Heart left ventricle (tissue), 16 donors: ENCODE data around the gene PTPRK. TPM values are rescaled to one million over a fixed set of nuclear protein-coding genes. Genes with fewer than 3 reads are reported as not detected.

Source experiments
- ATAC-seq, 4 donors: fragments of 200-7000 bp; cut with Tn5 transposase; one replicate each; pipeline ENCODE4 v1.9.1; 2020 to 2022; ENCODE audit warnings: moderate library complexity in 4 of 4, mild to moderate bottlenecking in 3 of 4, moderate number of reproducible peaks in 1 of 4
- DNase-seq, 5 donors: peaks; one replicate each; pipeline ENCODE4 v3.0.0-alpha.2; 2020
- H3K27ac ChIP-seq, 12 donors: fragments of 200-600 bp; sonication (generic) in 4 of 12; one replicate each; pipeline versions ENCODE4 v1.5.0 to v1.8.0; 2016 to 2022; ENCODE audit warnings: mild to moderate bottlenecking in 2 of 12
- H3K27me3 ChIP-seq, 9 donors: fragments of 200-600 bp; sonication (generic) in 2 of 9; one replicate each; pipeline versions ENCODE4 v1.5.1 to v1.8.0; 2016 to 2022; ENCODE audit warnings: mild to moderate bottlenecking in 3 of 9
- H3K36me3 ChIP-seq, 9 donors: fragments of 200-600 bp; sonication (generic) in 2 of 9; one replicate each; pipeline versions ENCODE4 v1.5.0 to v1.8.0; 2018 to 2022; ENCODE audit warnings: mild to moderate bottlenecking in 2 of 9
- H3K4me1 ChIP-seq, 12 donors: fragments of 200-600 bp; sonication (generic) in 4 of 12; one replicate each; pipeline versions ENCODE4 v1.5.0 to v1.8.0; 2016 to 2022; ENCODE audit warnings: mild to moderate bottlenecking in 3 of 12
- H3K4me3 ChIP-seq, 12 donors: fragments of 200-600 bp; sonication (generic) in 4 of 12; one replicate each; pipeline versions ENCODE4 v1.5.0 to v1.8.0; 2017 to 2022; ENCODE audit warnings: mild to moderate bottlenecking in 9 of 12, moderate library complexity in 4 of 12
- H3K9me3 ChIP-seq, 12 donors: fragments of 200-600 bp; sonication (generic) in 4 of 12; one replicate each; pipeline versions ENCODE4 v1.5.0 to v1.8.0; 2016 to 2022; ENCODE audit warnings: mild to moderate bottlenecking in 1 of 12
- CTCF ChIP-seq, 12 donors: fragments of 200-600 bp; sonication (generic) in 4 of 12; IDR thresholded peaks; one replicate each; pipeline versions ENCODE4 v1.5.0 to v1.8.0; 2018 to 2022; ENCODE audit warnings: antibody characterized with exemption in 12 of 12, mild to moderate bottlenecking in 5 of 12
- POLR2A ChIP-seq, 2 donors: fragments of 450-650 bp; IDR thresholded peaks; one replicate each; pipeline ENCODE4 v1.6.1; 2017; ENCODE audit warnings: antibody characterized with exemption in 2 of 2, mild to moderate bottlenecking in 2 of 2, moderate library complexity in 2 of 2
- WGBS, 4 donors: extraction: QIAGEN DNeasy Blood & Tissue Kit in 2 of 4; methylation state at CpG; one replicate each; pipeline versions ENCODE4 v1.1.5 to v1.1.7; 2013 to 2018; 5-methylcytosine and 5-hydroxymethylcytosine counted together
- intact Hi-C, 10 donors: fragments of 100-400 bp; cut with DNase I; formaldehyde crosslinking; loops; one replicate each; pipeline versions ENCODE4 v1.11.1 to v1.14.2; 2022
- polyA plus RNA-seq, 2 donors: library from polyadenylated mRNA; stranded (reverse); fragments of 200-250 nt; gene quantifications; one replicate each; pipeline ENCODE4 v1.2.3, GENCODE V29; 2013
- total RNA-seq, 9 donors: library from RNA; depleted of rRNA in 2 of 9; stranded (reverse); fragments of >200 nt in 2 of 9; fragmentation: NEBNext Ultra II Directional in 3 of 9; extraction: Animal tissue kit (Norgen Biotek cat#: 25700) in 3 of 9; gene quantifications; one replicate each; pipeline versions ENCODE4 v1.1.0 to v1.2.4, GENCODE V29; 2016 to 2023
- donor health status: ischemic (EF 13 %, LVEDD 7.1; RV severe dilation, severe dysfunction).
- donor health status: healthy with polysubstance abuse.
- donor health status: DM: no; HTN: yes; CAD: no.
- donor health status: DM: no; HTN: no; CAD: no.
- donor health status: ischemic (EF 25% LVEDD 6.9; RV normal size, moderate dysfunction).
- donor health status: ischemic (EF 25% LVEDD 5.7; RV mildly dilated, moderate dysfunction).
- donor health status: healthy.
- donor health status: DM: yes; HTN: yes; CAD: no.
- donor health status: ischemic (EF 35%, LVEDD 5.7; RV mildly dilated, moderate dysfunction).
- donor health status: nonischemic (EF 11% LVEDD 7.7; RV severe dilation, severe dysfunction).
- donor health status: DM: yes; HTN: yes; CAD: no.
- donor health status: PGD.
- donor health status: ischemic (EF 29% LVEDD 5.4; RV normal size, mild dysfunction).
- donor health status: nonischemic (EF 23%, LVEDD 6.1; RV moderate dilation, normal function).

The PTPRK gene
- total and polyA plus RNA-seq, 11 donors = 5.4 to 50.8 (median 38.5) TPM

GRCh38 chr6:128280960-128281359 lies 239.4 kb downstream of the PTPRK start:
- TF ChIP-seq POLR2A (IDR thresholded peaks at IDR 0.05) = no peak
- no peak for TF ChIP-seq CTCF (IDR thresholded peaks at IDR 0.05)
- H3K36me3 ChIP-seq = no peaks in the 10 kb centered on the region
- ATAC-seq = no peak

GRCh38 chr6:128280066-128280465 lies 240.3 kb downstream of the PTPRK start:
- Histone ChIP-seq H3K36me3 (no peaks in the 10 kb centered on the region), H3K27ac (no peak overlapping the region), H3K4me1 (peaks cover 0 to 52% (median 9%) of the 10 kb centered on the region in 12 donors), H3K27me3 (no peaks in the 10 kb centered on the region), H3K4me3 (no peak overlapping the region), H3K9me3 (no peaks in the 10 kb centered on the region)
- ATAC-seq = no peak
- intact Hi-C loops = no loop called here
- WGBS, 4 donors = 94 to 100% (median 98%) methylated on average over 1 of the region's 1 CpG
- no peak for DNase-seq
- no peak for TF ChIP-seq POLR2A (IDR thresholded peaks at IDR 0.05)
- no peak for TF ChIP-seq CTCF (IDR thresholded peaks at IDR 0.05)

More at GRCh38 chr6:128280960-128281359, 239.4 kb downstream of the PTPRK start:
- DNase-seq = no peak
- Histone ChIP-seq H3K27ac (no peak overlapping the region), H3K9me3 (no peaks in the 10 kb centered on the region), H3K27me3 (no peaks in the 10 kb centered on the region), H3K4me1 (peaks cover 0 to 48% (median 9%) of the 10 kb centered on the region in 12 donors), H3K4me3 (no peak overlapping the region)
- intact Hi-C loops = no loop called here
- 93 to 97% (median 95%) methylated on average over 2 of the region's 2 CpGs for WGBS, 4 donors

- no peak for TF ChIP-seq CTCF (IDR thresholded peaks at IDR 0.05)
- TF ChIP-seq POLR2A (IDR thresholded peaks at IDR 0.05) = no peak
- H3K27ac ChIP-seq = no peak overlapping the region
- no peaks in the 10 kb centered on the region for H3K27me3 ChIP-seq
- peaks cover 0 to 44% (median 6%) of the 10 kb centered on the region in 12 donors for H3K4me1 ChIP-seq
- intact Hi-C loops = no loop called here
- no peaks in the 10 kb centered on the region for H3K9me3 ChIP-seq
- ATAC-seq (no peak), DNase-seq (no peak)
- H3K4me3 ChIP-seq = no peak overlapping the region
- 91 to 94% (median 92%) methylated on average over 1 of the region's 1 CpG for WGBS, 4 donors
- H3K36me3 ChIP-seq = no peaks in the 10 kb centered on the region
Measured at GRCh38 chr6:128278836-128279235, 241.6 kb downstream of the PTPRK start.

GRCh38 chr6:128277379-128277778 lies 243.0 kb downstream of the PTPRK start:
- TF ChIP-seq POLR2A (IDR thresholded peaks at IDR 0.05) (no peak), CTCF (IDR thresholded peaks at IDR 0.05) (no peak)
- WGBS, 4 donors = 96 to 98% (median 97%) methylated on average over 3 of the region's 3 CpGs
- H3K36me3 ChIP-seq = no peaks in the 10 kb centered on the region
- H3K4me3 ChIP-seq = no peak overlapping the region
- DNase-seq (no peak), ATAC-seq (no peak)
- H3K27me3 ChIP-seq = no peaks in the 10 kb centered on the region
- no peaks in the 10 kb centered on the region for H3K9me3 ChIP-seq
- H3K27ac ChIP-seq = no peak overlapping the region
- H3K4me1 ChIP-seq = peaks cover 0 to 33% (median 2%) of the 10 kb centered on the region in 12 donors
- intact Hi-C loops = no loop called here
